Loucy (cell line): ENCODE results near the gene PDS5A.
"Not testable (repeated sequence)": the region's sequence is repeated elsewhere in the genome, so short reads cannot be mapped to it uniquely, and the experiment has no call there.

Experiments used
- H2AFZ ChIP-seq: fragments of 200-600 bp; sonication (generic); 2 replicates; pipeline ENCODE4 v1.6.0; 2016; ENCODE audit warnings: antibody characterized with exemption, mild to moderate bottlenecking, low read length, moderate library complexity
- H3F3A ChIP-seq: fragments of 200-600 bp; 2 replicates; pipeline ENCODE4 v1.6.0; 2016; ENCODE audit warnings: antibody characterized with exemption, low read depth, mild to moderate bottlenecking
- H3K27me3 ChIP-seq: fragments of 200-600 bp; sonication (generic); 2 replicates; pipeline ENCODE4 v1.6.1; 2014; ENCODE audit warnings: low read length, mild to moderate bottlenecking; ENCODE audit not compliant: insufficient read depth, poor library complexity, severe bottlenecking
- H3K36me3 ChIP-seq: fragments of 200-600 bp; sonication (generic); 2 replicates; pipeline ENCODE4 v1.6.1; 2016; ENCODE audit warnings: low read length; ENCODE audit not compliant: insufficient read depth
- H3K4me1 ChIP-seq: fragments of 200-600 bp; sonication (generic); 2 replicates; pipeline ENCODE4 v1.5.1; 2014; ENCODE audit warnings: low read length, mild to moderate bottlenecking; ENCODE audit not compliant: insufficient read depth, poor library complexity, severe bottlenecking
- H3K4me2 ChIP-seq: fragments of 200-600 bp; sonication (generic); 2 replicates; pipeline ENCODE4 v1.6.0; 2014; ENCODE audit warnings: antibody characterized with exemption, low read length, low read depth, mild to moderate bottlenecking; ENCODE audit not compliant: poor library complexity, severe bottlenecking
- H3K4me3 ChIP-seq: fragments of 200-600 bp; sonication (generic); 2 replicates; pipeline ENCODE4 v1.5.1; 2014; ENCODE audit warnings: low read length, mild to moderate bottlenecking, mixed read lengths; ENCODE audit not compliant: poor library complexity, severe bottlenecking
- H3K79me2 ChIP-seq: fragments of 200-600 bp; sonication (generic); 2 replicates; pipeline ENCODE4 v1.6.1; 2014; ENCODE audit warnings: low read length; ENCODE audit not compliant: insufficient read depth
- H3K9ac ChIP-seq: fragments of 200-600 bp; sonication (generic); 2 replicates; pipeline ENCODE4 v1.6.0; 2014; ENCODE audit warnings: mild to moderate bottlenecking, low read depth, low read length, moderate library complexity; ENCODE audit not compliant: poor library complexity, severe bottlenecking
- H3K9me2 ChIP-seq: fragments of 200-600 bp; sonication (generic); replicated peaks from 2 replicates; pipeline ENCODE4 v1.6.1; 2016; ENCODE audit warnings: low read depth, low read length, mixed read lengths
- H3K9me3 ChIP-seq: fragments of 200-600 bp; sonication (generic); 2 replicates; pipeline ENCODE4 v1.6.1; 2014; ENCODE audit warnings: mild to moderate bottlenecking, antibody characterized with exemption, low read length, low read depth; ENCODE audit not compliant: insufficient read depth
- H4K20me1 ChIP-seq: fragments of 200-600 bp; sonication (generic); 2 replicates; pipeline ENCODE4 v1.6.0; 2014; ENCODE audit warnings: antibody characterized with exemption, low read length, mild to moderate bottlenecking; ENCODE audit not compliant: insufficient read depth, poor library complexity, severe bottlenecking
- CTCF ChIP-seq: fragments of 200-600 bp; sonication (generic); conservative IDR thresholded peaks from 2 replicates; pipeline ENCODE4 v1.5.1; 2014; ENCODE audit warnings: mild to moderate bottlenecking, antibody characterized with exemption, low read length
- EZH2phosphoT487 ChIP-seq: fragments of 200-600 bp; IDR thresholded peaks from 2 replicates; pipeline ENCODE4 v1.6.1; 2018; ENCODE audit warnings: antibody characterized with exemption, mild to moderate bottlenecking, moderate library complexity, borderline replicate concordance

Gene PDS5A

GRCh38 chr4:39908284-39908683 lies 69.4 kb downstream of the PDS5A start:
- no peak overlapping the region for H3K4me3 ChIP-seq
- no peaks in the 10 kb centered on the region for H4K20me1 ChIP-seq
- no peak overlapping the region for H3K9ac ChIP-seq
- no peak for TF ChIP-seq EZH2phosphoT487
- TF ChIP-seq CTCF: no peak
- no peaks in the 10 kb centered on the region for H3K9me2 ChIP-seq
- H2AFZ ChIP-seq: no peak overlapping the region
- no peaks in the 10 kb centered on the region for H3K4me1 ChIP-seq
- no peak overlapping the region for H3K4me2 ChIP-seq
- no peaks in the 10 kb centered on the region for H3K27me3 ChIP-seq
- no peaks in the 10 kb centered on the region for H3F3A ChIP-seq
- no peaks in the 10 kb centered on the region for H3K9me3 ChIP-seq
- H3K36me3 ChIP-seq: peaks cover 70% of the 10 kb centered on the region
- no peaks in the 10 kb centered on the region for H3K79me2 ChIP-seq

DNA sequence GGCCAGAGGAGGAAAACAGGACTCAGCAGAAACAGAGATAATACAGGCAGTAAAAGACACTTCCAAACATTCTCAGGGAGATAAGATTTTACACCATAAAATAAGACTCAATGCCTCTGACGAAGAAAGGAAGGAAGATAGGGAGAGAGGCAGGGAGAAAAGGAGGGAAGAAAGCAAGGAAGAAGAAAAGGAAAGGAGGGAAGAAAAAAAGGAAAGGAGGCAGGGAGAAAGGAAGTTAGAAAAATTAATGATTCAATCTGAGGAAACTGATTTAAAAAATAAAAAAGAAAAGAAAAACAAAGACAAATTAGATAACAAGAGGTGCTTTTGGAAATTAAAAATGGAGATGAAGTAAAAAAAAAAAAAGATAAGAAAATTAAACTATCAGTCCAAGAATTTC lies 72.1 kb downstream of the PDS5A start:
- Histone ChIP-seq H3K36me3 (peaks cover 72% of the 10 kb centered on the region), H3K9me2 (no peaks in the 10 kb centered on the region), H3F3A (no peaks in the 10 kb centered on the region), H3K9ac (no peak overlapping the region), H3K27me3 (no peaks in the 10 kb centered on the region), H3K9me3 (no peaks in the 10 kb centered on the region), H3K4me1 (no peaks in the 10 kb centered on the region), H3K4me2 (no peak overlapping the region), H3K79me2 (no peaks in the 10 kb centered on the region), H4K20me1 (no peaks in the 10 kb centered on the region), H3K4me3 (no peak overlapping the region), H2AFZ (no peak overlapping the region)
- TF ChIP-seq CTCF (no peak), EZH2phosphoT487 (no peak)

GRCh38 chr4:39905019-39905418 lies 72.7 kb downstream of the PDS5A start:
- H3K4me2 ChIP-seq, H3K79me2 ChIP-seq, H3F3A ChIP-seq, H3K4me1 ChIP-seq, H3K9me2 ChIP-seq, H3K9me3 ChIP-seq, H3K4me3 ChIP-seq, H3K27me3 ChIP-seq, H4K20me1 ChIP-seq, H3K9ac ChIP-seq, H2AFZ ChIP-seq: not testable (repeated sequence)
- peaks cover 71% of the 10 kb centered on the region for H3K36me3 ChIP-seq

GRCh38 chr4:39900966-39901365 lies 76.7 kb downstream of the PDS5A start:
- Histone ChIP-seq H3K4me2 (no peak overlapping the region), H3K9ac (no peak overlapping the region), H3F3A (no peaks in the 10 kb centered on the region), H3K27me3 (no peaks in the 10 kb centered on the region), H3K36me3 (peaks cover 78% of the 10 kb centered on the region), H2AFZ (no peak overlapping the region), H4K20me1 (no peaks in the 10 kb centered on the region), H3K9me2 (no peaks in the 10 kb centered on the region), H3K79me2 (no peaks in the 10 kb centered on the region), H3K9me3 (no peaks in the 10 kb centered on the region), H3K4me1 (no peaks in the 10 kb centered on the region), H3K4me3 (no peak overlapping the region)
- TF ChIP-seq EZH2phosphoT487 (no peak), CTCF (no peak)
